Inflammatory macrophage treated with lipopolysaccharide for 1 hour (primary cell): ENCODE results near the gene TSR2.

Experiments used
- DNase-seq, 2 donors: peaks; one replicate each; pipeline ENCODE4 v3.0.0-alpha.2; 2020 to 2022

The TSR2 gene

GRCh38 chrX:54439960-54440871 lies at the start of gene TSR2:
Gene TSR2, plus strand, starts transcription at chrX:54440404. Its CDS starts 18 bp downstream, at chrX:54440422.
- peak; percentile 57 to 72 for DNase-seq

GRCh38 chrX:54397113-54397512 lies 43.1 kb upstream of the TSR2 start:
- DNase-seq = no peak

- DNase-seq = no peak
Observed at GRCh38 chrX:54407266-54407665, 32.9 kb upstream of the TSR2 start.

GRCh38 chrX:54411732-54412131 lies 28.5 kb upstream of the TSR2 start:
- no peak for DNase-seq

GRCh38 chrX:54413753-54414152 lies 26.5 kb upstream of the TSR2 start:
- DNase-seq = no peak

GRCh38 chrX:54415534-54416350 lies 24.5 kb upstream of the TSR2 start:
- DNase-seq = no peak

- no peak for DNase-seq
Observed at GRCh38 chrX:54416965-54417364, 23.2 kb upstream of the TSR2 start.

GRCh38 chrX:54419559-54420302 lies 20.5 kb upstream of the TSR2 start:
- DNase-seq = no peak

- DNase-seq = no peak
Observed at GRCh38 chrX:54422168-54422567, 18.0 kb upstream of the TSR2 start.

- DNase-seq = no peak
Observed at GRCh38 chrX:54423161-54423888, 16.9 kb upstream of the TSR2 start.

GRCh38 chrX:54427837-54428424 lies 12.3 kb upstream of the TSR2 start:
- no peak for DNase-seq

- no peak for DNase-seq
Observed at GRCh38 chrX:54430519-54430918, 9.7 kb upstream of the TSR2 start.

GRCh38 chrX:54435121-54435520 lies 5.1 kb upstream of the TSR2 start:
- DNase-seq = no peak

- DNase-seq = no peak
Observed at GRCh38 chrX:54442790-54443189, 2.6 kb downstream of the TSR2 start.

GRCh38 chrX:54444752-54445151 lies 4.5 kb downstream of the TSR2 start:
- DNase-seq = no peak

- DNase-seq = no peak
Observed at GRCh38 chrX:54446084-54446483, 5.9 kb downstream of the TSR2 start.

GRCh38 chrX:54447461-54447860 lies 7.3 kb downstream of the TSR2 start:
- DNase-seq = no peak

- no peak for DNase-seq
Observed at GRCh38 chrX:54449929-54450328, 9.7 kb downstream of the TSR2 start.

- DNase-seq = no peak
Observed at GRCh38 chrX:54452920-54453319, 12.7 kb downstream of the TSR2 start.

GRCh38 chrX:54470054-54470760 lies 30.0 kb downstream of the TSR2 start:
- DNase-seq = no peak
